PC-9 (cell line): ENCODE data around the gene NELL2. TPM values are rescaled to one million over a fixed set of nuclear protein-coding genes. Genes with fewer than 3 reads are reported as not detected.

Source experiments
- BruUV-seq: library from RNA; stranded (reverse); fragments of 400-500 nt; replicated peaks from 2 replicates; lab custom pipeline; 2021; lab: Mats Ljungman, UMichigan
- CTCF ChIA-PET: fragments of 300-600 bp; sonication (Branson Sonifier 250); formaldehyde crosslinking; loops from one replicate; lab custom pipeline; 2022; ENCODE audit warnings: antibody characterized with exemption; lab: Charles Lee
- POLR2A ChIA-PET: fragments of 300-600 bp; sonication (Branson Sonifier 250); formaldehyde crosslinking; loops from one replicate; lab custom pipeline; 2022; ENCODE audit warnings: antibody characterized with exemption; ENCODE audit not compliant: unreplicated experiment; lab: Charles Lee
- DNase-seq, 2 experiments: peaks; one replicate each; pipeline versions ENCODE4 v3.0.0 to v3.0.0-alpha.2; 2015 to 2022; ENCODE audit warnings: mixed read lengths in 1 of 2
- H2AFZ ChIP-seq: fragments of 200-600 bp; sonication (generic); 2 replicates; pipeline ENCODE4 v1.8.1; 2017; ENCODE audit warnings: antibody characterized with exemption
- H3F3A ChIP-seq: fragments of 200-600 bp; sonication (generic); 2 replicates; pipeline ENCODE4 v1.8.1; 2017; ENCODE audit warnings: antibody characterized with exemption, mild to moderate bottlenecking, low read depth; ENCODE audit not compliant: insufficient read depth
- H3K27ac ChIP-seq: fragments of 200-600 bp; sonication (generic); 2 replicates; pipeline ENCODE4 v1.6.1; 2016; ENCODE audit warnings: mixed run types
- H3K27me3 ChIP-seq: fragments of 200-600 bp; sonication (generic); 2 replicates; pipeline ENCODE4 v1.6.1; 2016; ENCODE audit warnings: low read depth, mixed run types; ENCODE audit not compliant: insufficient read depth
- H3K36me3 ChIP-seq: fragments of 200-600 bp; sonication (generic); 2 replicates; pipeline ENCODE4 v1.6.1; 2016; ENCODE audit warnings: low read depth, mixed run types
- H3K4me1 ChIP-seq: fragments of 200-600 bp; sonication (generic); replicated peaks from 2 replicates; pipeline ENCODE4 v1.6.1; 2016; ENCODE audit warnings: mixed run types; ENCODE audit not compliant: insufficient read depth
- H3K4me2 ChIP-seq: fragments of 200-600 bp; sonication (generic); 2 replicates; pipeline ENCODE4 v1.6.1; 2017; ENCODE audit warnings: mixed run types
- H3K4me3 ChIP-seq: fragments of 200-600 bp; sonication (generic); 2 replicates; pipeline ENCODE4 v1.6.1; 2016; ENCODE audit warnings: mixed run types
- H3K79me2 ChIP-seq: fragments of 200-600 bp; sonication (generic); 2 replicates; pipeline ENCODE4 v1.6.1; 2017; ENCODE audit warnings: low read depth, mixed run types
- H3K9me2 ChIP-seq: fragments of 200-600 bp; sonication (generic); 2 replicates; pipeline ENCODE4 v1.8.1; 2017; ENCODE audit warnings: mild to moderate bottlenecking; ENCODE audit not compliant: insufficient read depth
- H3K9me3 ChIP-seq: fragments of 200-600 bp; sonication (generic); 2 replicates; pipeline ENCODE4 v1.8.1; 2016; ENCODE audit warnings: low read depth; ENCODE audit not compliant: insufficient read depth
- H4K20me1 ChIP-seq: fragments of 200-600 bp; sonication (generic); 2 replicates; pipeline ENCODE4 v1.8.1; 2017; ENCODE audit not compliant: insufficient read depth
- CTCF ChIP-seq: fragments of 200-600 bp; sonication (generic); conservative IDR thresholded peaks from 2 replicates; pipeline ENCODE4 v1.6.1; 2017; ENCODE audit warnings: mixed run types, antibody characterized with exemption, mild to moderate bottlenecking, moderate library complexity
- EZH2 ChIP-seq: fragments of 200-600 bp; sonication (generic); IDR thresholded peaks from 2 replicates; pipeline ENCODE4 v1.8.0; 2017; ENCODE audit warnings: antibody characterized with exemption, low read depth
- intact Hi-C: fragments of 100-400 bp; cut with micrococcal nuclease; formaldehyde crosslinking; loops from one replicate; pipeline ENCODE4 v1.10.0; 2022; ENCODE audit not compliant: unreplicated experiment
- total RNA-seq: library from RNA; stranded (reverse); gene quantifications from 2 replicates; pipeline ENCODE4 v1.2.3, GENCODE V29; 2021

Gene NELL2
- total RNA-seq, 1 experiment from 2014 or later, result 0.61 TPM

GRCh38 chr12:44697511-44697910, 178.6 kb downstream of the NELL2 start:
- ChIA-PET CTCF (no interaction called here), POLR2A (no interaction called here)
- Histone ChIP-seq H4K20me1 (no peaks in the 10 kb centered on the region), H3K9me2 (no peaks in the 10 kb centered on the region), H3K27me3 (no peaks in the 10 kb centered on the region), H3K4me2 (no peak overlapping the region), H3K27ac (no peak overlapping the region), H3K36me3 (no peaks in the 10 kb centered on the region), H3K79me2 (no peaks in the 10 kb centered on the region), H3F3A (no peaks in the 10 kb centered on the region), H2AFZ (no peak overlapping the region), H3K4me3 (no peak overlapping the region), H3K9me3 (no peaks in the 10 kb centered on the region), H3K4me1 (no peaks in the 10 kb centered on the region)
- no peak for DNase-seq
- BruUV-seq, result no TSS peak
- TF ChIP-seq EZH2 (no peak), CTCF (no peak)
- intact Hi-C loops, result no loop called here

- Histone ChIP-seq H3F3A (no peaks in the 10 kb centered on the region), H2AFZ (no peak overlapping the region), H3K4me1 (no peaks in the 10 kb centered on the region), H4K20me1 (no peaks in the 10 kb centered on the region), H3K9me2 (no peaks in the 10 kb centered on the region), H3K4me2 (no peak overlapping the region), H3K27ac (no peak overlapping the region), H3K27me3 (no peaks in the 10 kb centered on the region), H3K4me3 (no peak overlapping the region), H3K9me3 (no peaks in the 10 kb centered on the region), H3K79me2 (no peaks in the 10 kb centered on the region), H3K36me3 (no peaks in the 10 kb centered on the region)
- ChIA-PET POLR2A (no interaction called here), CTCF (no interaction called here)
- intact Hi-C loops, result no loop called here
- TF ChIP-seq EZH2, result no peak
- no peak for TF ChIP-seq CTCF
- no TSS peak for BruUV-seq
- no peak for DNase-seq
Measured at GRCh38 chr12:44696542-44696941, 179.6 kb downstream of the NELL2 start.

- Histone ChIP-seq H3K27ac (no peak overlapping the region), H3K36me3 (no peaks in the 10 kb centered on the region), H3F3A (no peaks in the 10 kb centered on the region), H3K27me3 (no peaks in the 10 kb centered on the region), H4K20me1 (no peaks in the 10 kb centered on the region), H3K9me3 (no peaks in the 10 kb centered on the region), H3K9me2 (no peaks in the 10 kb centered on the region), H3K4me2 (no peak overlapping the region), H2AFZ (no peak overlapping the region), H3K4me1 (no peaks in the 10 kb centered on the region), H3K4me3 (no peak overlapping the region), H3K79me2 (no peaks in the 10 kb centered on the region)
- ChIA-PET POLR2A (no interaction called here), CTCF (no interaction called here)
- DNase-seq, result no peak
- intact Hi-C loops, result no loop called here
- BruUV-seq, result no TSS peak
- no peak for TF ChIP-seq CTCF
- no peak for TF ChIP-seq EZH2
Measured at GRCh38 chr12:44694017-44694416, 182.1 kb downstream of the NELL2 start.
